Measurements from ENCODE around the gene SELENOF. TPM values are rescaled to one million over a fixed set of nuclear protein-coding genes. Genes with fewer than 3 reads are reported as not detected.
"Not testable (repeated sequence)": the region's sequence is repeated elsewhere in the genome, so short reads cannot be mapped to it uniquely, and the experiment has no call there.

SELENOF gene
- total and polyA plus RNA-seq, 2 donors (not counting 1 experiment from before 2014, with no cell fraction given), result 207 to 351 TPM

- Histone ChIP-seq H4K20me1 (ENCODE audit: control insufficient read depth, extremely low read depth, insufficient read depth, low read length) (no peaks in the 10 kb centered on the region), H3K79me2 (ENCODE audit: control insufficient read depth, insufficient read depth, low read length) (no peaks in the 10 kb centered on the region), H2AFZ (ENCODE audit: low read length) (no peak overlapping the region), H3K9me3 (ENCODE audit: control insufficient read depth, insufficient read depth, low read depth, low read length) (no peaks in the 10 kb centered on the region), H3K36me3 (ENCODE audit: control insufficient read depth, insufficient read depth, low read length) (no peaks in the 10 kb centered on the region), H3K4me2 (ENCODE audit: extremely low read depth, insufficient read depth, low read length) (no peak overlapping the region), H3K27me3 (ENCODE audit: control insufficient read depth, insufficient read depth, low read length) (no peaks in the 10 kb centered on the region), H3K9ac (ENCODE audit: insufficient read depth, low read length) (no peak overlapping the region), H3K27ac (ENCODE audit: insufficient read depth, low read length) (no peak overlapping the region), H3K4me1 (ENCODE audit: control insufficient read depth, extremely low read depth, insufficient read depth, low read length) (no peaks in the 10 kb centered on the region), H3K4me3 (replicated peaks in 1 of 4; ENCODE audit: control extremely low read depth in 1 of 4, insufficient read depth in 1 of 4, low read depth in 3 of 4, low read length in 4 of 4) (no peak overlapping the region)
- TF ChIP-seq EZH2 (IDR thresholded peaks at IDR 0.05; ENCODE audit: low read length, missing control alignments) (no peak), CTCF (conservative IDR thresholded peaks at IDR 0.05 in 1 of 2, IDR thresholded peaks at IDR 0.05 in 1 of 2; ENCODE audit: low read depth in 1 of 2, low read length in 2 of 2) (no peak)
- DNase-seq (ENCODE audit: low read depth in 2 of 2), result no peak
Observed at GRCh38 chr1:86822459-86822858, 91.5 kb downstream of the SELENOF start.

GRCh38 chr1:86821956-86822355 is 92.0 kb downstream of the SELENOF start:
- DNase-seq (ENCODE audit: low read depth in 2 of 2), result no peak
- no peaks in the 10 kb centered on the region for H3K4me1 ChIP-seq (ENCODE audit: control insufficient read depth, extremely low read depth, insufficient read depth, low read length)
- no peaks in the 10 kb centered on the region for H3K27me3 ChIP-seq (ENCODE audit: control insufficient read depth, insufficient read depth, low read length)
- TF ChIP-seq CTCF (conservative IDR thresholded peaks at IDR 0.05 in 1 of 2, IDR thresholded peaks at IDR 0.05 in 1 of 2; ENCODE audit: low read depth in 1 of 2, low read length in 2 of 2) (no peak), EZH2 (IDR thresholded peaks at IDR 0.05; ENCODE audit: low read length, missing control alignments) (no peak)
- no peaks in the 10 kb centered on the region for H4K20me1 ChIP-seq (ENCODE audit: control insufficient read depth, extremely low read depth, insufficient read depth, low read length)
- H3K4me3 ChIP-seq (replicated peaks in 1 of 4; ENCODE audit: control extremely low read depth in 1 of 4, insufficient read depth in 1 of 4, low read depth in 3 of 4, low read length in 4 of 4), result no peak overlapping the region
- H3K9ac ChIP-seq (ENCODE audit: insufficient read depth, low read length), result no peak overlapping the region
- no peaks in the 10 kb centered on the region for H3K36me3 ChIP-seq (ENCODE audit: control insufficient read depth, insufficient read depth, low read length)
- no peaks in the 10 kb centered on the region for H3K79me2 ChIP-seq (ENCODE audit: control insufficient read depth, insufficient read depth, low read length)
- H3K9me3 ChIP-seq (ENCODE audit: control insufficient read depth, insufficient read depth, low read depth, low read length), result no peaks in the 10 kb centered on the region
- H3K4me2 ChIP-seq (ENCODE audit: extremely low read depth, insufficient read depth, low read length), result no peak overlapping the region
- no peak overlapping the region for H2AFZ ChIP-seq (ENCODE audit: low read length)
- no peak overlapping the region for H3K27ac ChIP-seq (ENCODE audit: insufficient read depth, low read length)

GRCh38 chr1:86819970-86820369 is 94.0 kb downstream of the SELENOF start:
- H3K4me2 ChIP-seq (ENCODE audit: extremely low read depth, insufficient read depth, low read length); H3K36me3 ChIP-seq (ENCODE audit: control insufficient read depth, insufficient read depth, low read length); H3K9ac ChIP-seq (ENCODE audit: insufficient read depth, low read length); H3K27ac ChIP-seq (ENCODE audit: insufficient read depth, low read length); H4K20me1 ChIP-seq (ENCODE audit: control insufficient read depth, extremely low read depth, insufficient read depth, low read length); H3K9me3 ChIP-seq (ENCODE audit: control insufficient read depth, insufficient read depth, low read depth, low read length); H3K4me1 ChIP-seq (ENCODE audit: control insufficient read depth, extremely low read depth, insufficient read depth, low read length); H3K79me2 ChIP-seq (ENCODE audit: control insufficient read depth, insufficient read depth, low read length); H3K27me3 ChIP-seq (ENCODE audit: control insufficient read depth, insufficient read depth, low read length); DNase-seq (ENCODE audit: low read depth in 2 of 2); H3K4me3 ChIP-seq (replicated peaks in 1 of 4; ENCODE audit: control extremely low read depth in 1 of 4, insufficient read depth in 1 of 4, low read depth in 3 of 4, low read length in 4 of 4); H2AFZ ChIP-seq (ENCODE audit: low read length): not testable (repeated sequence)

GRCh38 chr1:86817246-86817826 is 96.6 kb downstream of the SELENOF start:
- not testable (repeated sequence) for H3K9ac ChIP-seq (ENCODE audit: insufficient read depth, low read length); DNase-seq (ENCODE audit: low read depth in 2 of 2); H3K4me2 ChIP-seq (ENCODE audit: extremely low read depth, insufficient read depth, low read length); H3K4me1 ChIP-seq (ENCODE audit: control insufficient read depth, extremely low read depth, insufficient read depth, low read length); H3K9me3 ChIP-seq (ENCODE audit: control insufficient read depth, insufficient read depth, low read depth, low read length); H2AFZ ChIP-seq (ENCODE audit: low read length); H3K27ac ChIP-seq (ENCODE audit: insufficient read depth, low read length); H3K79me2 ChIP-seq (ENCODE audit: control insufficient read depth, insufficient read depth, low read length); H4K20me1 ChIP-seq (ENCODE audit: control insufficient read depth, extremely low read depth, insufficient read depth, low read length); H3K27me3 ChIP-seq (ENCODE audit: control insufficient read depth, insufficient read depth, low read length); H3K36me3 ChIP-seq (ENCODE audit: control insufficient read depth, insufficient read depth, low read length); H3K4me3 ChIP-seq (replicated peaks in 1 of 4; ENCODE audit: control extremely low read depth in 1 of 4, insufficient read depth in 1 of 4, low read depth in 3 of 4, low read length in 4 of 4)

- H3K4me3 ChIP-seq (replicated peaks in 1 of 4; ENCODE audit: control extremely low read depth in 1 of 4, insufficient read depth in 1 of 4, low read depth in 3 of 4, low read length in 4 of 4), result not testable (repeated sequence)
Observed at GRCh38 chr1:86814118-86814517, 99.8 kb downstream of the SELENOF start.

More at GRCh38 chr1:86814118-86814517, 99.8 kb downstream of the SELENOF start:
- H3K9me3 ChIP-seq (ENCODE audit: control insufficient read depth, insufficient read depth, low read depth, low read length); H3K9ac ChIP-seq (ENCODE audit: insufficient read depth, low read length); DNase-seq (ENCODE audit: low read depth in 2 of 2); H3K4me1 ChIP-seq (ENCODE audit: control insufficient read depth, extremely low read depth, insufficient read depth, low read length); H3K27ac ChIP-seq (ENCODE audit: insufficient read depth, low read length); H3K36me3 ChIP-seq (ENCODE audit: control insufficient read depth, insufficient read depth, low read length); H4K20me1 ChIP-seq (ENCODE audit: control insufficient read depth, extremely low read depth, insufficient read depth, low read length); H3K4me2 ChIP-seq (ENCODE audit: extremely low read depth, insufficient read depth, low read length); H2AFZ ChIP-seq (ENCODE audit: low read length); H3K27me3 ChIP-seq (ENCODE audit: control insufficient read depth, insufficient read depth, low read length); H3K79me2 ChIP-seq (ENCODE audit: control insufficient read depth, insufficient read depth, low read length): not testable (repeated sequence)

Data from fibroblast of lung (primary cell).